H1 (cell line): ENCODE results near the gene KRTAP19-8. TPM values are rescaled to one million over a fixed set of nuclear protein-coding genes. Genes with fewer than 3 reads are reported as not detected.

Source experiments
- CREB1 ChIP-seq: IDR thresholded peaks from 2 replicates; pipeline ENCODE4 v1.6.1; 2012; ENCODE audit warnings: inconsistent platforms
- NANOG ChIP-seq: IDR thresholded peaks from 2 replicates; pipeline ENCODE4 v1.6.1; 2011; ENCODE audit warnings: low read length, low read depth, mild to moderate bottlenecking, inconsistent platforms; ENCODE audit not compliant: insufficient read depth, poor library complexity, severe bottlenecking
- RFX5 ChIP-seq: IDR thresholded peaks from 2 replicates; pipeline ENCODE4 v1.6.1; 2011; ENCODE audit warnings: low read depth, low read length, improper control_type of control experiment, borderline replicate concordance
- TAF7 ChIP-seq: optimal IDR thresholded peaks from 2 replicates; pipeline ENCODE3; 2011; ENCODE audit warnings: low read depth, mild to moderate bottlenecking, inconsistent platforms, low read length, moderate library complexity, borderline replicate concordance
- polyA plus RNA-seq, 7 experiments: library from polyadenylated mRNA; depleted of rRNA in 3 of 7; stranded (reverse) in 5 of 7; unstranded in 2 of 7; fragments of >200 nt in 5 of 7; fragments of 200-250 nt in 2 of 7; gene quantifications; 1 replicate in 5 of 7; 2 replicates in 1 of 7; 4 replicates in 1 of 7; pipeline versions ENCODE4 v1.2.1 to v1.2.3, GENCODE V29; 2011 to 2013; ENCODE audit warnings: missing spikeins in 2 of 7, mixed read lengths in 2 of 7
- total RNA-seq: library from RNA; stranded (reverse); fragmentation: NEBNext Ultra II Directional; extraction: Animal tissue kit (Norgen Biotek cat#: 25700); gene quantifications from 2 replicates; pipeline ENCODE4 v1.2.1, GENCODE V29; 2021
- TF ChIP-seq, protein P1 (sequence below): IDR thresholded peaks from 2 replicates; pipeline ENCODE4 v1.6.1; 2011; ENCODE audit warnings: low read depth, mild to moderate bottlenecking, low read length; ENCODE audit not compliant: insufficient read depth
- TF ChIP-seq, protein P2 (sequence below): IDR thresholded peaks from 2 replicates; pipeline ENCODE4 v1.6.1; 2011; ENCODE audit warnings: low read length, improper control_type of control experiment

Gene KRTAP19-8
- total and polyA plus RNA-seq, 2 of the 8 experiments (the other 6 are each of a cell fraction or from before 2014, with no cell fraction given), result not detected

DNA sequence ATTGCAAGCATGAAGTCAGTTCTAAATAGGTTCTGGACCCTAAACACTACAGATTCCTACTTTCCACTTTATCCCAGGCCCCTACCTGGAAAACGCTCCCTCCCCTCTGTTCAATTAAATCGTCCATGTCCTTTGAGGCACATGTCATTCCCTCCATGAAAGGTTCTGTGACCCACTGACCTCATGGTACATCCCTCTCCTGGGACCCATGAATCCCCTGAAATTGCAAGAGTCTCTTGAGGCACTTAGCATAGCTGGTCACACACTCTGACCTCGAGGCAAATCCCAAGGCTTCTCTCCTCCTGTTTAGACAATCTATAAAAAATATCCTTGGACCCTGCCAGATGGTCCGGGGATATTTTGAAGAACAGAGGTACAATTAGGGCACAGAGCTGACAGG lies 34.3 kb upstream of the KRTAP19-8 start (continued):
- TF ChIP-seq, protein P1, sequence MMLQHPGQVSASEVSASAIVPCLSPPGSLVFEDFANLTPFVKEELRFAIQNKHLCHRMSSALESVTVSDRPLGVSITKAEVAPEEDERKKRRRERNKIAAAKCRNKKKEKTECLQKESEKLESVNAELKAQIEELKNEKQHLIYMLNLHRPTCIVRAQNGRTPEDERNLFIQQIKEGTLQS, result no peak
- TF ChIP-seq NANOG (no peak), TAF7 (no peak), CREB1 (no peak), RFX5 (no peak)
- TF ChIP-seq, protein P2, sequence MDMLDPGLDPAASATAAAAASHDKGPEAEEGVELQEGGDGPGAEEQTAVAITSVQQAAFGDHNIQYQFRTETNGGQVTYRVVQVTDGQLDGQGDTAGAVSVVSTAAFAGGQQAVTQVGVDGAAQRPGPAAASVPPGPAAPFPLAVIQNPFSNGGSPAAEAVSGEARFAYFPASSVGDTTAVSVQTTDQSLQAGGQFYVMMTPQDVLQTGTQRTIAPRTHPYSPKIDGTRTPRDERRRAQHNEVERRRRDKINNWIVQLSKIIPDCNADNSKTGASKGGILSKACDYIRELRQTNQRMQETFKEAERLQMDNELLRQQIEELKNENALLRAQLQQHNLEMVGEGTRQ, result no peak
- TF ChIP-seq, all 59 proteins: peak for 0
